Measurements from ENCODE around the gene CWC22.
"Not testable (repeated sequence)": the region's sequence is repeated elsewhere in the genome, so short reads cannot be mapped to it uniquely, and the experiment has no call there.

The CWC22 gene

GRCh38 chr2:180006781-180007579 is at the start of gene CWC22:
Gene CWC22 (minus strand): TSS chr2:180007297. CDS start chr2:179993341, 13,956 bp downstream.
- H3K9me3 ChIP-seq (ENCODE audit: insufficient read depth, low read length), result no peaks in the 10 kb centered on the region
- DNase-seq (ENCODE audit: low read depth, low spot score), result peak; percentile 80
- H3K4me1 ChIP-seq (ENCODE audit: insufficient read depth, insufficient read length), result no peaks in the 10 kb centered on the region
- TF ChIP-seq YY1 (IDR thresholded peaks at IDR 0.05; ENCODE audit: insufficient read depth, insufficient read length) (peak; percentile 85), SUZ12 (IDR thresholded peaks at IDR 0.05; ENCODE audit: extremely low read depth, insufficient read depth, insufficient read length) (no peak)
- peak within 1 kb of the TSS; percentile 96 for H3K9ac ChIP-seq (ENCODE audit: insufficient read length, low read depth)
- H3K4me3 ChIP-seq (ENCODE audit: insufficient read length, low read depth), result peak within 1 kb of the TSS; percentile 99
- no peaks in the 10 kb centered on the region for H3K27me3 ChIP-seq (ENCODE audit: insufficient read depth, insufficient read length)
- H3K36me3 ChIP-seq (ENCODE audit: insufficient read depth, insufficient read length, low read length), result peaks cover 8% of the 10 kb centered on the region

DNA sequence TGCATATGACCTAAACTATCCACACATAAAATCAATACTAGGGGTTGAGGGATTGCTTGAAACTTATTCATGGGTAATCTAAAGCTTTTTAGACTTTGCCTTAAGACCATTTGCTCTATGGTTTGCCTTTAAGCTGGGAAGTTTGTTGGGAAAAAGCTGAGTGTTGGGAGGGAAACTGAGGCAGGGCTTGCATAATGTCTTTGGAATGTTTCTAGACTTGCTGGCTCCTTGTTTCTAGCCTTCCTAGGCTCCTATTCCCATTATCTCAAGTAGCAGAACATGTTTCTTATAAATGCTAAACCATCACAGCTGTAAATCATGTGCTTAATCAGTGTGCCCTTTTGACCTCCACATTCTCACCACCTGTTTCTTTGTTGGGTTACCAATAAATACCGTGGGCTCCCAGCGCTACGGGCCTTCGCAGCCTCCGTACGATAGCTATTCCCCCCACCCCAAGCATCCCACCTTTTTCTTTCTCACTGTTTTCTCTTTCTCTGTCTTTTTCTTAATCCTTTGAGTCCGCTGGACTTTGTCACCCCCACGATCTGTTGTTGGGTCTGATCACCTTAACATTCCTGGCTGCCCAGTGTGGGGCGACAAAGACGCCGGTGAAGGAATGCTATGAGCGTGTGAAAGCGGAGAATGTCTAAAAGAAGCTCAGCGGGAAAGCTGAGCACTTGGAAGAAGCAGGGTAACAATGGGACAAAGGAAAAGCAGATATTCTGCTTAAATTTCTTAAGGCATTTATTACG is 49.4 kb upstream of the CWC22 start:
- no peak overlapping the region for H3K9ac ChIP-seq (ENCODE audit: insufficient read length, low read depth)
- no peaks in the 10 kb centered on the region; the same call in 1 of the 2 replicates for H3K9me3 ChIP-seq (ENCODE audit: insufficient read depth, low read length)
- no peaks in the 10 kb centered on the region for H3K36me3 ChIP-seq (ENCODE audit: insufficient read depth, insufficient read length, low read length)
- no peaks in the 10 kb centered on the region for H3K4me1 ChIP-seq (ENCODE audit: insufficient read depth, insufficient read length)
- TF ChIP-seq ZNF274 (IDR thresholded peaks at IDR 0.05; ENCODE audit: low read depth, low read length) (no peak), YY1 (IDR thresholded peaks at IDR 0.05; ENCODE audit: insufficient read depth, insufficient read length) (no peak), SUZ12 (IDR thresholded peaks at IDR 0.05; ENCODE audit: extremely low read depth, insufficient read depth, insufficient read length) (no peak)
- no peak for DNase-seq (ENCODE audit: low read depth, low spot score)
- no peaks in the 10 kb centered on the region for H3K27me3 ChIP-seq (ENCODE audit: insufficient read depth, insufficient read length)
- no peak overlapping the region for H3K4me3 ChIP-seq (ENCODE audit: insufficient read length, low read depth)

DNA sequence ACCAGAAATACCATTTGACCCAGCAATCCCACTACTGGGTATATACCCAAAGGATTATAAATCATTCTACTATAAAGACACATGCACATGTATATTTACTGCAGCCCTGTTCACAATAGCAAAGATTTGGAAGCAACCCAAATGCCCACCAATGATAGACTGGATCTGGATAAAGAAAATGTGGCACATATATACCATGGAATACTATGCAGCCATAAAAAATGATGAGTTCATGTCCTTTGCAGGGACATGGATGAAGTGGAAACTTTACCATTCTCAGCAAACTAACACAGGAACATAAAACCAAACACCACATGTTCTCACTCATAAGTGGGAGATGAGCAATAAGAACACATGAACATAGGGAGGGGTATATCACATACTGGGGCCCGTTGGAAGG is 47.5 kb upstream of the CWC22 start:
- not testable (repeated sequence) for H3K4me1 ChIP-seq (ENCODE audit: insufficient read depth, insufficient read length); H3K9me3 ChIP-seq (ENCODE audit: insufficient read depth, low read length); H3K4me3 ChIP-seq (ENCODE audit: insufficient read length, low read depth); H3K36me3 ChIP-seq (ENCODE audit: insufficient read depth, insufficient read length, low read length); DNase-seq (ENCODE audit: low read depth, low spot score); H3K9ac ChIP-seq (ENCODE audit: insufficient read length, low read depth); H3K27me3 ChIP-seq (ENCODE audit: insufficient read depth, insufficient read length)

DNA sequence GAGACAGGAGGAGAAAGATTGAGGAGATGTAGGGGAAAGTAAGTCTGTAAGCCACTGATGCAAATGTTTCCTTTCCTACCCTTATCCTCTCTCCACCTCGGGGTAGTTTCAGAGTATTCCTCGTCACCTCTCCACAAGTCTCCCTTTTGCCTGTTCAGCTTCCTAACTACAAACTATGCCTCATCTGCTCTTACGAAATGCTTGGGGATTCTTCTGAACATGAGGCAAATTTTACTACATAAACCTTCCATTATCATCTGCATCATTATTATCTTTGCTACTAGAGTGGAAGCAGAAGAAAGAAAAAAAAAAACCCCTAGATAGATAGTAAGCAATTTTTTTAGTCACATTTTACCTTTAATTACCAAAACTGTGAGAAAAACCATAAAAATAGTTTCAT is 43.1 kb upstream of the CWC22 start:
- H3K4me1 ChIP-seq (ENCODE audit: insufficient read depth, insufficient read length), result no peaks in the 10 kb centered on the region
- TF ChIP-seq ZNF274 (IDR thresholded peaks at IDR 0.05; ENCODE audit: low read depth, low read length) (no peak), SUZ12 (IDR thresholded peaks at IDR 0.05; ENCODE audit: extremely low read depth, insufficient read depth, insufficient read length) (no peak), YY1 (IDR thresholded peaks at IDR 0.05; ENCODE audit: insufficient read depth, insufficient read length) (no peak)

GRCh38 chr2:180048251-180048650 is 41.2 kb upstream of the CWC22 start:
- H3K4me3 ChIP-seq (ENCODE audit: insufficient read length, low read depth), result no peak overlapping the region
- H3K27me3 ChIP-seq (ENCODE audit: insufficient read depth, insufficient read length), result no peaks in the 10 kb centered on the region
- no peaks in the 10 kb centered on the region for H3K36me3 ChIP-seq (ENCODE audit: insufficient read depth, insufficient read length, low read length)
- no peak overlapping the region for H3K9ac ChIP-seq (ENCODE audit: insufficient read length, low read depth)
- no peaks in the 10 kb centered on the region for H3K4me1 ChIP-seq (ENCODE audit: insufficient read depth, insufficient read length)
- no peak for DNase-seq (ENCODE audit: low read depth, low spot score)
- no peaks in the 10 kb centered on the region for H3K9me3 ChIP-seq (ENCODE audit: insufficient read depth, low read length)
- TF ChIP-seq SUZ12 (IDR thresholded peaks at IDR 0.05; ENCODE audit: extremely low read depth, insufficient read depth, insufficient read length), result no peak
- TF ChIP-seq ZNF274 (IDR thresholded peaks at IDR 0.05; ENCODE audit: low read depth, low read length), result no peak
- no peak for TF ChIP-seq YY1 (IDR thresholded peaks at IDR 0.05; ENCODE audit: insufficient read depth, insufficient read length)

More for the DNA sequence above, 43.1 kb upstream of the CWC22 start:
- no peak overlapping the region for H3K9ac ChIP-seq (ENCODE audit: insufficient read length, low read depth)
- no peaks in the 10 kb centered on the region for H3K36me3 ChIP-seq (ENCODE audit: insufficient read depth, insufficient read length, low read length)
- no peak overlapping the region for H3K4me3 ChIP-seq (ENCODE audit: insufficient read length, low read depth)
- no peaks in the 10 kb centered on the region for H3K27me3 ChIP-seq (ENCODE audit: insufficient read depth, insufficient read length)
- no peak for DNase-seq (ENCODE audit: low read depth, low spot score)
- H3K9me3 ChIP-seq (ENCODE audit: insufficient read depth, low read length), result no peaks in the 10 kb centered on the region

DNA sequence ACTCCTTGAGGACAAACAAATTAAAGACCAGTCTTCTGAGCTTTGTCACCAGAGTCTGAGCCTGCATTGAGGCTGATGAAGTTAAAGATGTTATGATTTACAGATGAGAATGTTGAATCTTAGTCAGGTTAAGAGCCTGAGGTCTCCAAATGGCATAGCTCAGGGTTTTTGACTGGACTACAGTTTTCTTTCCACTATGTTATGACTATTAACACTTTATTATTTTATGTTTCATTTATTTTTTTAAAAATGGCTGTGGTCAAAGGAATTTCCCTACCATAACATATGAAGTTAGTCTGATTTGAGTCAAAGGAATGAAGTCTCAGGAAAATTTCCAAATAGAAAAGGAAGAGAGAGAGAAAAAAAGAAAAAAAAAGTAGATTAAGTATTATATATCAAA is 39.7 kb upstream of the CWC22 start:
- Histone ChIP-seq H3K4me3 (ENCODE audit: insufficient read length, low read depth) (no peak overlapping the region), H3K9me3 (ENCODE audit: insufficient read depth, low read length) (no peaks in the 10 kb centered on the region), H3K4me1 (ENCODE audit: insufficient read depth, insufficient read length) (no peaks in the 10 kb centered on the region), H3K36me3 (ENCODE audit: insufficient read depth, insufficient read length, low read length) (no peaks in the 10 kb centered on the region), H3K27me3 (ENCODE audit: insufficient read depth, insufficient read length) (no peaks in the 10 kb centered on the region), H3K9ac (ENCODE audit: insufficient read length, low read depth) (no peak overlapping the region)
- DNase-seq (ENCODE audit: low read depth, low spot score), result no peak
- no peak for TF ChIP-seq SUZ12 (IDR thresholded peaks at IDR 0.05; ENCODE audit: extremely low read depth, insufficient read depth, insufficient read length)
- no peak for TF ChIP-seq YY1 (IDR thresholded peaks at IDR 0.05; ENCODE audit: insufficient read depth, insufficient read length)
- TF ChIP-seq ZNF274 (IDR thresholded peaks at IDR 0.05; ENCODE audit: low read depth, low read length), result no peak

- DNase-seq (ENCODE audit: low read depth, low spot score), result no peak
- no peaks in the 10 kb centered on the region for H3K36me3 ChIP-seq (ENCODE audit: insufficient read depth, insufficient read length, low read length)
- H3K9ac ChIP-seq (ENCODE audit: insufficient read length, low read depth), result no peak overlapping the region
- no peak overlapping the region for H3K4me3 ChIP-seq (ENCODE audit: insufficient read length, low read depth)
- H3K27me3 ChIP-seq (ENCODE audit: insufficient read depth, insufficient read length), result no peaks in the 10 kb centered on the region
- TF ChIP-seq ZNF274 (IDR thresholded peaks at IDR 0.05; ENCODE audit: low read depth, low read length) (no peak), SUZ12 (IDR thresholded peaks at IDR 0.05; ENCODE audit: extremely low read depth, insufficient read depth, insufficient read length) (no peak), YY1 (IDR thresholded peaks at IDR 0.05; ENCODE audit: insufficient read depth, insufficient read length) (no peak)
- no peaks in the 10 kb centered on the region for H3K4me1 ChIP-seq (ENCODE audit: insufficient read depth, insufficient read length)
- H3K9me3 ChIP-seq (ENCODE audit: insufficient read depth, low read length), result no peaks in the 10 kb centered on the region
Measured at GRCh38 chr2:180046202-180046601, 39.1 kb upstream of the CWC22 start.
